GM19397 (cell line): ENCODE data around the gene TLR6.

ENCODE experiments used
- ATAC-seq: cut with Tn5 transposase; IDR thresholded peaks from one replicate; pipeline ENCODE4 v1.9.1; 2021; ENCODE audit warnings: mild to moderate bottlenecking, moderate library complexity; ENCODE audit not compliant: unreplicated experiment

TLR6 gene, protein sequence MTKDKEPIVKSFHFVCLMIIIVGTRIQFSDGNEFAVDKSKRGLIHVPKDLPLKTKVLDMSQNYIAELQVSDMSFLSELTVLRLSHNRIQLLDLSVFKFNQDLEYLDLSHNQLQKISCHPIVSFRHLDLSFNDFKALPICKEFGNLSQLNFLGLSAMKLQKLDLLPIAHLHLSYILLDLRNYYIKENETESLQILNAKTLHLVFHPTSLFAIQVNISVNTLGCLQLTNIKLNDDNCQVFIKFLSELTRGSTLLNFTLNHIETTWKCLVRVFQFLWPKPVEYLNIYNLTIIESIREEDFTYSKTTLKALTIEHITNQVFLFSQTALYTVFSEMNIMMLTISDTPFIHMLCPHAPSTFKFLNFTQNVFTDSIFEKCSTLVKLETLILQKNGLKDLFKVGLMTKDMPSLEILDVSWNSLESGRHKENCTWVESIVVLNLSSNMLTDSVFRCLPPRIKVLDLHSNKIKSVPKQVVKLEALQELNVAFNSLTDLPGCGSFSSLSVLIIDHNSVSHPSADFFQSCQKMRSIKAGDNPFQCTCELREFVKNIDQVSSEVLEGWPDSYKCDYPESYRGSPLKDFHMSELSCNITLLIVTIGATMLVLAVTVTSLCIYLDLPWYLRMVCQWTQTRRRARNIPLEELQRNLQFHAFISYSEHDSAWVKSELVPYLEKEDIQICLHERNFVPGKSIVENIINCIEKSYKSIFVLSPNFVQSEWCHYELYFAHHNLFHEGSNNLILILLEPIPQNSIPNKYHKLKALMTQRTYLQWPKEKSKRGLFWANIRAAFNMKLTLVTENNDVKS

GRCh38 chr4:38856524-38857337 lies at the start of gene TLR6:
Gene TLR6 (minus strand): TSS chr4:38856817. CDS start chr4:38829473, 27,344 bp downstream.
- ATAC-seq, result no peak

DNA sequence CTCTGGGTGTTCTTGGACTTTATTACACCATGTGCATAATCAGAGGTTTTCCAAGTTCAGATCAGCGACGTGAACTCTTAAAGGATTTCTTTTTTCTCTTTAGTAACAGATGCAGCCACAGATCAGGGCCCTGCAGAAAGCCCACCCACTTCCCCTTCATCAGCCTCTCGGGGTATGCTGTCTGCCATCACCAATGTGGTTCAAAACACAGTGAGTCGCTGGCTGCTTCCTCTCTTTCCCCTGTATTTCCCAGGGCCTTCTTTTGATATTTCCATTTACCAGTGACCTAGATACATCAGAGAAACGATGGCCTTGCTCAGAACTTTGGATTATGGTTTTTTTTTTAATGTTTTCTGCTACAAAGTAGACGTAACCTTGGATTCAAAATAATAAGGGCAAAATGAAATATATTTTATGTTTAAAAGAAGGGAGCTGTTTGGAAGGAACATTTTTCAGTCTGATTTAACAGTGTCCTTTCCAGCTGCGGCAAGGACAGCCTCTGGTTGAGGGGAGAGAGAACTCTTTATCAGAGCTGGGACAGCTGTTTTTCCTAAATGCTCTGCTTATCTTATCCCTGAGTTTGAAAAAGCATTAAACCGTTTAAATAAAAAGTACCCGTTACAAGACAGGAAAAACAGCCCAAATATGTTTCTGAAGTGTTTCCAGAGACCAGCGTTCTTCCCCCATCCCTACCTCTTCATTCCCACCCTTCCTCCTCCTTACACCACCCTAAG lies 49.2 kb upstream of the TLR6 start:
- ATAC-seq, result no peak

- no peak for ATAC-seq
Measured at GRCh38 chr4:38904682-38905081, 48.1 kb upstream of the TLR6 start.

DNA sequence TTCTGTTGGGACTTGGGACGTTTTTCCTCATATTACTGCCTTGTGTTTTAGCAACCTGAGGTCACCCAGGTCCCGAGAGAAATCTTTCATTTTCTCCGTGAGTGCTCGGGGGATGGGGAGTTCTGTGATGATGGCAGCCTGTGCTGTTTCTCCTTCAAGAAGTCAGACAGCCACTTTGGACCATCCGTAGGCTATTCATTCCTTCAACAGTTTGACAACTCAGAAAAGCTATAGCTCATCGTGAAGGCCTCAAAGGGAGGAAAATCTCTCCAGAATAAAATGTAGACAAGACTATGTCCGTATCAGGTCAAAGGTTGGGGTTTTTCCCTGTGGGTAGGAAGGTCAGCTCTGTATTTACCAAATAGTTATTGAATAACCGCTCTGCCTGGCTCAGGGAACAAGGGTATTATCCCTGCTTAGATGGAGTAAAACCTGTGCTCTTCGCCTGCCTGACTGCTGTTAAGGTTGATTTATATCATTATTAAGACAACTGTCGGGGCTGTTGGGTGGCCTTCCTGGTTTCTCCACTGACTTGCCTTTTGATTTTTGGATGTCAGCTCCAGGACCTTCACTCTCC lies 47.6 kb upstream of the TLR6 start:
- ATAC-seq, result no peak

DNA sequence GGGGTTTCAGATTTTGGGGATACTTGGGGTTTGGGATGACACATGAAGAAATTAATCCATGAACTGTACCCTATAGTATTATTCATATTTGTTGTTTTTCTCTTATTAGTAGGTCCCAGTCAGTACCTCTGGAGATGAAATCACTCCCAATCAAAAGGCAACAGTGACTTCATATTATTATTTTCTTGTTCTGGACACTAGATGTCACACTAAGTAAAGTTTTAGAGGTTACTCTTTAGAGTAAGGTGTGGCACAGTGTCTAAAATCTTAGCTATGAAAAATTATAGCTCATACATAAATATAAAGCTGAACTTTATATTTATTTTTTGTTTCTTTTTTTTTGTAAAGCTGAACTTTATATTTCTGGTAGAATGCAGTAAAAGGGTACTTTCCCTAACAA lies 46.1 kb upstream of the TLR6 start:
- ATAC-seq, result no peak

DNA sequence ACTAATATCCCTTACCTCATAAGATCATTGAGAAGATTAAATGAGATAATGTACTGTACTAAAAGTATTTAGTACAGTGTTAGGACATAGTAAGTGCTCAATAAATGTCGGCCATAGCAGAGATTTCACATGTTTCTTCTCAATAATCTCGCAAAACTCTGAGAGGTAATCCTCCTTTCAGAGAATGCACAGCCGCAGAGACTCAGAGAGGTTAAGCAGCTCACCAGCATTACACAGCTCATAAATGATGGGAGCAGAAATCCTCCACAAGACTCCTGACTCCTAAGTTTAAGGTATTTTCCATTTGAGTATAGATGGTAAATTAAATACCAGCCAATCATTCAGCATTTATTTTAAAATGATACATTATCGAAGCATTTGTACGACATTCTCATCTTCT lies 45.6 kb upstream of the TLR6 start:
- ATAC-seq, result no peak

DNA sequence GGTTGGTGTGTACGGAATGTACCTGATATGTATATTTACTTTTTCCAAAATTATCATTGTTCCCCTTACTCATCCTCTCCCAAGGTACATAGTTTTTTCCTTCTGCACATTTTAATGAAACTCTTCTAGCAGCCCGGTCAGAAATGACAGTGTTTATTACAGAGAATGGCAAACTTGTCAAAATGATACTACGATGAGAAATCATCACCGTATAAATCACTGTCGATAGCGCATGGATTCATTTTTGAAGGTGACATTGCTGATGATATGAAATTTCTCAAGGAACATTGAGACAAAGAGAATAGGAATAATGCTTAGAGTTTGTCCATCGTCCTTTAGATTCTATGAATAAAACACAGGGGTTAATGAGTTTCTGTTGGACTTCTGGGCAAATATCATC lies 41.6 kb upstream of the TLR6 start:
- ATAC-seq, result no peak

DNA sequence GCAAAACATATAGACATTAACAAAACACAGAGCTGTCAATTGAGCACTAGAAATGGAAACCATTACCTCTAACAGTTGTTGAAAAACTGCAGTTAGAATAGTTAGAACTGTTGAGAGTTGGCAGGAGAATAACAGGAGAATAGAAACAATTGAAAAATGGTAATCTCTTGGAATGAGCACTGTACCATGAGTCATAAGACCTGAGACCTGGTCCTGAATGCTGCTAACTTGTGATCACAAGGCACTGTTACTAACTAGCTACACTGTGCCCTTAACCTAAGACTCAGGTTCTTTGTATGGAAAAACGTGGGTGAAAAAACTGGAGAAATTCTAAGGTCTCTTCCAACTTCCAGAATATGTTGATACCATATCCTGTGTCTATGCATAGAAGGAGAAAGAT lies 40.3 kb upstream of the TLR6 start:
- no peak for ATAC-seq

DNA sequence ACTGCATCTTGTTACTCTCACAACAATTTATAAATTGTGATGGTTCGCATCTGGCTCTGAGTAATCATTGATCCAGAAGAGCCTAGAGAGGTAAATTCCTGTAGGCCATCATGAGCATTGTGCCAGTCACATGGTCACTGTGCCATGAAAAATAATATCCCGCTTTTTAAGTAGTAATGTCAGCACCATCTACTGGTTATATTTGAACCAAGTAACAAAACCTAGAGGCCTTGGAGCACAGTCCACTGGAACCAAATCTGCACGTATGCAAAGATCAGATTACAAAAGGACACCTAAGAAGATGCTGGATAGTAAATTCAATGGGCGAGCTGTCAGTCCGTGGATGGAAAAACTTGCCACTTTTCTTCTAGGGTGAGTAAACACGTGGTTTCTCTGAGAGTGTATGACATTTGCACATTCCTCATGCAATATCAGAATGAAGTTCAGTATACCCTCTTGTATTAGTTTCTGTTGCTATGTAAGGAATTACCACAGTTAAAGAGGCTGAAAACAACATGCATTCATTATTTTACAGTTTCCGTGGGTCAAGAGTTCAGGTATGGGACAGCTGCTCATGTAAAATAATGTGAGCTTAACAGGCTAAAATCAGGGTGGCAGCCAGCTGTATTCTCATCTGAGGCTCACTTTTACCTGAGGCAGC lies 37.8 kb upstream of the TLR6 start:
- ATAC-seq, result no peak

DNA sequence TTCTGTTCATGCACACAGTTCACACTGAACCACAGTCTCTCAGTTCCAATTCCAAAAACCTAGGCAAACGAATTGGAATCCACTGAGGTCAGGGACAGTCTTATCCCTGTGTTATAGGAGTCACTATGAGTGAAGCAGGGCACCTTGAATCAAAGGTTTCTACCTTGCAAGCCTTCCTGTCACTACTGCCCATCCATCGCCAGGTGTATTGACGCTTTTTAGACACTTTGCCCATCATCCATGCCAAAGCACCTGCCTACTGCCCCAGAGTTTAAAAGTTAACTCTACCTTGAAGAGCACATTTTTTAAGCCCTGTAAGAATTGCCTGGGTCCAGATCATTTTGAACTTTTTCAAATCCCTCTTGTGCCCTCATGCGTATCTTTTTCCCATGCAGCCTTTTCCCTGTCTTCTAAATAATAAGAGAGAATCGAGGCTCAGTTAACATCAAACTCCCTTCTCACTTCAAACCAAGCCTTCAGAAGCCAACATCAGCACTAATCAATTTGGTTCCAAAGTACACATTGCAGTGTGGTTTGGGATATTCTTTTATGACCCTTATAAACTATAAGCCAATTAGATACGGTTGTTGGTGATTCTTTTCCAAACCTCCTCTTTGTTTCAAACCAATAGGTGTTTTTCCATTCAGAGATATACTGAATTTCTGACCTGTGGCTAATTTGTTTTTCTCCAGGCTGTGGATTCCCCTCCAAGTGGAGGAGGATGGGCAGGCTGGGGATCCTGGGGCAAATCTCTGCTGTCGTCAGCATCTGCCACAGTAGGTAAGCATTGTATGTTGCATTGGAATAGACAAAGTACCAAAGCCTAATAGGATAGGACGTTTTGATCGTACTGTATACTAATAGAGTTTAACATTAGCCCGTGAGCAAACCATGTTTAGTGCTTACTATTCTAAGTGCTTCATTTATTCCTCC lies 34.7 kb upstream of the TLR6 start:
- no peak for ATAC-seq

GRCh38 chr4:38889143-38889542 lies 32.5 kb upstream of the TLR6 start:
- ATAC-seq, result no peak

DNA sequence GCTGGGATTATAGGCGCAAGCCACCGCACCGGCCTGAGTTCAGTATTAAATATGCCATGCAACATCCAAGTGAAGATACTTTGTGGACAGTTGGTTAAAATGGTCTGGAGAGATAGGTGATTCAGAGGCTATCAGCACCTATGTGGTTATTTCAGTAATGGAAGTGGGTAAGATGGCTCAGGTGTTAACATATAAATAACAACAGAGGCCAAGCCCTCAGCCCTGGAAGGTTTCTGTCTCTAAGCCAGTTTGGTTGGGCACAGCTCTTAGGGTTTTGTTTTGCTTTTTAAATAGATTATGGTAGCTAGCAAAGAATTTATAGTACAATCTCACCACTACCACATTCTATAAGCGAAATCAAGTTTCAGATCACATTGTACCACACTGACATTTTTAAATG lies 27.6 kb upstream of the TLR6 start:
- ATAC-seq, result no peak

GRCh38 chr4:38876636-38877035 lies 20.0 kb upstream of the TLR6 start:
- no peak for ATAC-seq

DNA sequence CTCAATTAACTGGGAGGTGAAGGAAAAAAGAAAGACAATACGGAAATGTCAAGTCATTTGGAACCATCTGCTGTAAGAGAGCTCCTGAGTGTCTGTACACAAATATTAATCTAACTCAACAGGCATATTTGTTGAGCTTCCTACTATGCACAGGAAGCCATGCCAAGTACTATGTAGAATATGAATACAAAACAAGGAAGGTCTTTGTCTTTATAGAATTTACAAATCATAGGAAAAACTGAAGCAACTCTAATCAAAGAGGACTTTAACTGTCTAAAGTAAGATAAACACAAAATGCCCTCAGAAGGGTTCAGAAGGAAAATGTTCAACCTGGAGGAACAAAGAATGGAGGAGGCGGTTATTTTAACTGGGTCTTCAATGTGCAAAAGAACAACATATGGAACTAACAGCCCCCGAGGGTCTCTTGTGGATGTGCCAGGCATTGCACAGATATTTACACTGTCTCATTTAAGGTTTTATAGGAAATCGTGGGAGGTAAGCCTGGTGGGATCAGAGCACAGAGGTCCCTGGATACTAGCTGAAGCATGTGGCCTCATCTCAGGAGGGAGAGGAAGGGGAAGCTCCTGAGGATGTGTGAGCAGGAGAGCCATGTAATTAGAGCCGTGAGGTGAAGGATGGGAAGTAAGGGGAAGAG lies 16.8 kb upstream of the TLR6 start:
- ATAC-seq, result no peak

DNA sequence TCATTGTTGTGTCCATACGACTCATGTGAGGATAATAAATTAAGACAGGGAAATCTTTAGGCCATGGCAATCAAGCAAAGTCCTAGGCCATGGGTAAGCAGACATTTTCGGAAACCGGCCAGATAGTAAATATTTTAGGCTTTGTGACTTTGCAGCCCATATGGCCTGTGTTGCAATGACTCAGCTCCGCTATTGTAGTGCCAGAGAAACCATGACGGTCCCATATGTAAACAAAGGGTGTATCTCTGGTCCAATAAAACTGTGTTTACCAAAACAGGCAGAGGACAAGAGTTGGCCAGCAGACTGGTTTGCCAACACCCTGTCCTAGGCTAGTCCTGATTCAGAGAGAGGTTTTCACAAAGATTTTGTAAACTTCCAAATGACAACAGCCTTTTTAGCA lies 16.0 kb upstream of the TLR6 start:
- no peak for ATAC-seq

DNA sequence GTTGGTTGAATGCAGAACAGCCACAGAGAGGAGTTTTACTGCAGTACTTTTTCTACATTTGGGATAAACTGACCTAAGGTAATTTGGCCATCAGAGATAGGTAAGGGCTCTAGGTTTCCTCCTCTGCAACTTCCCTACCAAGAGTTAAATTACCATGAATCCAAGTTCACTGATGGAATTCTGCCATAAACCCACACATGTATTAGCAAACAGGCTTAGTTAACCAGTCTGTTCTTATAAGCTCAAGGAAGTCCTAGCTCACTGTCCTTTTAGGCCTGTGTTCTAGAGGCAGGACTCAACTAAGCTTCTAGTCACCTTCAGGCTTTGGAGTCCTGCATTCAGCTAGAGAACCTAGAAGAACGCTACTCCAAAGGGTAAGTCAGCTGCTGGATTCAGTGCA lies 15.0 kb upstream of the TLR6 start:
- no peak for ATAC-seq

- no peak for ATAC-seq
Measured at GRCh38 chr4:38870098-38870808, 13.6 kb upstream of the TLR6 start.

DNA sequence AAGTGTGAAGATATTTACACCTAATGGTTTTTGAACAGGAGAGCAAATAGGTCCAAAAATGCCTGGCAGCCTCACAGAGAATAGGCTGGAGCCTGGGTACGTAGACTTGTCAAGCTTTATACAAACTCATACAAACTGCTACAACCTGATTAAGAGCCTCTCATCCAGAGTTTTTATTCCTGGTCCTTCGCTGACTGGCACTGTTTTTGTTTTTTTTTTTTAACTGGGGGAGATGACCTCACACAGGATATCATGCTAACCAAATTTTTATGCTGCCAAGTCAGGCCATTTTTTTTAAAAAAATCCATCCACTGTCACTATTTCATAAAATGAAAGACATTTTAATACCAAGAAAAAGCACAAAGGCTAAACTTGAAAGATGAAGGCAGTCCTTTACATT lies 12.9 kb upstream of the TLR6 start:
- no peak for ATAC-seq
